ENCODE measurements around the gene ATP6V1B1.

DNA sequence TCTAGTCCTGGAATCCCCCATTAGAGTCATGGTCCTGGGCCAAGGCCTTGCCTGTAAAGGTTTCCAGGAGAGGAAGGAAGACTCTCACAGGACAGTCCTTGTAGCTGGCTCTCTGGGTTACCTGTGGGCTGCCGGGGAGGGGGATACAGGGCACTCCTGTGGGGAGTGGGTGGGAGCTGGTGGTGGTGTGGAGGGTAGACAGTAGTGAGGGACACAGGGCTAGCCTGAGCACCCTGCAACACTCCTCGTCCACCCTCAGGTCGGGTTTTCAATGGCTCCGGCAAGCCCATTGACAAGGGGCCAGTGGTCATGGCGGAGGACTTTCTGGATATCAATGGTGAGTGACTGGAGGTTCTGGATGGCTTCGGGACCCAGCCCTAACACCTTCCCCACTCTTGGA, 23.1 kb downstream of the ATP6V1B1 start:
- no peak for TF ChIP-seq CTCF (IDR thresholded peaks at IDR 0.05)
- TF ChIP-seq POLR2A (IDR thresholded peaks at IDR 0.05) = no peak
- no peak for TF ChIP-seq EP300 (IDR thresholded peaks at IDR 0.05)

All from tibial nerve (tissue), 4 donors.